Mononuclear cell (primary cell): Measurements from ENCODE around the gene ANKRD66. TPM values are rescaled to one million over a fixed set of nuclear protein-coding genes. Genes with fewer than 3 reads are reported as not detected.
"Not testable (repeated sequence)": the region's sequence is repeated elsewhere in the genome, so short reads cannot be mapped to it uniquely, and the experiment has no call there.

Experiments
- H3K27me3 ChIP-seq: 2 replicates; pipeline ENCODE4 v1.6.0; 2011; ENCODE audit warnings: low read length, control low read depth; ENCODE audit not compliant: insufficient read depth
- H3K4me1 ChIP-seq: 2 replicates; pipeline ENCODE4 v1.5.1; 2011; ENCODE audit warnings: mild to moderate bottlenecking, low read length, control low read depth; ENCODE audit not compliant: insufficient read depth
- H3K4me3 ChIP-seq: 2 replicates; pipeline ENCODE4 v1.5.1; 2011; ENCODE audit warnings: mild to moderate bottlenecking, low read length, moderate library complexity
- H3K9me3 ChIP-seq: 2 replicates; pipeline ENCODE4 v1.5.1; 2011; ENCODE audit warnings: low read depth, mild to moderate bottlenecking, control low read depth, low read length
- total RNA-seq: library from RNA; depleted of rRNA; stranded (reverse); fragments of >200 nt; gene quantifications from one replicate; pipeline ENCODE4 v1.2.3, GENCODE V29; 2012

Gene ANKRD66
- total RNA-seq, 1 donor, result not detected

GRCh38 chr6:46741910-46742309, 4.8 kb upstream of the ANKRD66 start:
- Histone ChIP-seq H3K27me3 (peaks cover 8% of the 10 kb centered on the region), H3K9me3 (no peaks in the 10 kb centered on the region), H3K4me1 (peaks cover 3% of the 10 kb centered on the region), H3K4me3 (no peak overlapping the region)

DNA sequence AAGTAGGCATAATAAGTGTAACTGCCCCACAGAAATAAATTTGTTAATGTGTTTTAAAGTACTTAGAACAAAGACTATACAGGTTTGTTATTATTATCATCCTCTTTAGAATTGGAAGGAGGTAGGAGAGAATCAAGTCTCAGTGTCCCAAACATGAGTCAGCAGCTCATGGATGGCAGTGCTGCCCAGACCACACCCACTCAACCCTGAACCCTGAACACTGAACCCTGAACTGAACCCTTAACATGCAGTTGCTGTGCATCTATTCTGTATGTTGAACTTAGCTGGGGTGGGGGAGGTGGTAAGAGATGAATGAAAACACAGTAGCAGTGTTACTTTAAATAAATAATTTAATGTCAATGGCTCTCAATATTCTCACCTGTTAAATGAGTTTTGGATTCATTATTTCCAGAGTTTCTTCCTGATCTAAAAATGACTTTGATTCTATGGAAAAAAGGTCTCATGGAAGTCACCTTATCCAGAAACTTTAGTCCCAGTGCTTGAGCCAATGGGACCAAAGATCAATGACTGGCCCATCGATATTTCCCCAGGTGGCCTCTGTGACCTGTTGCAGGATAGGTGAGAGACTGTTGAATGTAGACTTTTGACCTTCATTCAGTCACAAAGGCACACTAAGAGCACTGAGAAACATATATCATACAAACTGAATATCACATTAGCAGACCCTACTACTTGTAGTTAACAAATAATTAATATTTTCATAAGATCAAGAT, 3.1 kb upstream of the ANKRD66 start:
- H3K4me1 ChIP-seq, result peaks cover 3% of the 10 kb centered on the region
- no peak overlapping the region for H3K4me3 ChIP-seq
- H3K27me3 ChIP-seq, result no peaks in the 10 kb centered on the region
- no peaks in the 10 kb centered on the region for H3K9me3 ChIP-seq

DNA sequence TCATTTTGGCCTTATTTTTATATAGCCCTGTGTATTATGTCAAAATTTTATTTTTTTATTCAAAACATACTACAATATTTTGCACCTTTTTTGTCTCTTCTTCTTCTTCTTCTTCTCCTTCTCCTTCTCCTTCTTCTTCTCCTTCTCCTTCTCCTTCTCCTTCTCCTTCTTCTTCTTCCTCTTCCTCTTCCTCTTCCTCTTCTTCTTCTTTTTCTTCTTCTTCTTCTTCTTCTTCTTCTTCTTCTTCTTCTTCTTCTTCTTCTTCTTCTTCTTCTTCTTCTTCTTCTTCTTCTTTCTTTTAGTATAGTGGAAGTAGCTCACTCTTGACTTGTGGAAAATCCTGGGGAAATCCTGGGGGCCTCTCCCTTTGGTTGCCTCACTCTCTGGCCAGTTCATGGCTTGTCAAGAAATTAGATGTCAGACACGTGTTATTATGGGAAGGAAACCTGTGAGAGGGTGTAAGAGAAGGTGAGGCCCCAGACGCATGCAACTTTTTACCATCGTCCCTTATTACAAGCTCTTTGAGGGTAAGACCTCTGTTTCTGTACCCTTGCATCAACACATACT, 2.5 kb upstream of the ANKRD66 start:
- H3K4me3 ChIP-seq, H3K9me3 ChIP-seq, H3K27me3 ChIP-seq, H3K4me1 ChIP-seq: not testable (repeated sequence)

DNA sequence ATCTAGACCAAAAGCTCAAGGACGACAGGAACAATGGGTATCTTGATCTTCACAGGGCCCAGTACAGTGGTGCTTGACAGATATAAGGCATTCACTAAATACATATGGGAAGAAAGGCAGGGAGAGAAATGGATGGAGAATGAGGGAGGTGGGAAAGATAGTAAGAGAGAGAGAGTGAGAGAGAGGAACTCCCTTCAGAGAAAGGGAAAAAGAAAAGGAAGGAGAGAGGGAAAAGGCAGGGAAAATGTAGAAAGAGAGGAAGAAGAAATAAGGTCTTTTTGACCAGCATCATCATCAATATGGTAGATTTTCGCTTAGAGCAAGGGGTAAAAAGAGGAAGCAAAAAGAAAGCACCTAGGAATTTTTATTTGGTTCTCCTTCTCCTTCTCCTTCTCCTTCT, 760 bp upstream of the ANKRD66 start:
- Histone ChIP-seq H3K4me1 (peaks cover 3% of the 10 kb centered on the region), H3K9me3 (no peaks in the 10 kb centered on the region), H3K27me3 (no peaks in the 10 kb centered on the region), H3K4me3 (no peak overlapping the region)

DNA sequence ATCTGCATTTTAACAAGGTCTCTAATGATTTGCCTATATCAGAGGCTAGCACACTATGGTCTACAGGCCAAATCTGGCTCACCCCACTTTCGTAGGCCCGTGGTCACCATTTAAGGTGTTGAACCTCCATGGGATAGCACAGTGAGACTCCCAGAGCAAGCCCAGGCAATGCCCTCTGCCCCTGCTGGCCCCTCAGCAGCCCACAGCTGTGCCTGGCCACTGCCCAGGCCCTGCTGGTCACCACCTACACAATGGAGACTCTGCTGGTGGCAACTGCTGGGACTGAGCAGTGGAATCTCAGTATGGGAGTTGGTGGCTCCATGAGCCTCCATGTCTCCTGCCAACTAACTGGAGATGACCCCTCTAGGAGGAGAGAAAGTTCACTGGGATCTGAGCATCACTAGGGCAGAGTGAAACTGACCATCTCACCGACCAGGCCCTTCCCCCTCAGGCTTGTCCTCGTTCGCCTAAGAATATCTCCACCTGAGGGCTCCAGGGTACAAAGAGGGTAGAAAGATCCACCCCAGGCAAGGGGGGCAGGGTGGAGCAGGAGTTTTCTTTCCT, 2.3 kb downstream of the ANKRD66 start:
- H3K4me3 ChIP-seq, result no peak overlapping the region

GRCh38 chr6:46749731-46750130, 3.0 kb downstream of the ANKRD66 start:
- no peak overlapping the region for H3K4me3 ChIP-seq

More for the DNA sequence above, 2.3 kb downstream of the ANKRD66 start:
- H3K27me3 ChIP-seq, result no peaks in the 10 kb centered on the region
- no peaks in the 10 kb centered on the region for H3K9me3 ChIP-seq
- H3K4me1 ChIP-seq, result peaks cover 3% of the 10 kb centered on the region

GRCh38 chr6:46751658-46752057, 4.9 kb downstream of the ANKRD66 start:
- no peak overlapping the region for H3K4me3 ChIP-seq
- H3K27me3 ChIP-seq, result no peaks in the 10 kb centered on the region
- no peaks in the 10 kb centered on the region for H3K9me3 ChIP-seq

More at GRCh38 chr6:46749731-46750130, 3.0 kb downstream of the ANKRD66 start:
- Histone ChIP-seq H3K9me3 (no peaks in the 10 kb centered on the region), H3K27me3 (no peaks in the 10 kb centered on the region), H3K4me1 (peaks cover 3% of the 10 kb centered on the region)

DNA sequence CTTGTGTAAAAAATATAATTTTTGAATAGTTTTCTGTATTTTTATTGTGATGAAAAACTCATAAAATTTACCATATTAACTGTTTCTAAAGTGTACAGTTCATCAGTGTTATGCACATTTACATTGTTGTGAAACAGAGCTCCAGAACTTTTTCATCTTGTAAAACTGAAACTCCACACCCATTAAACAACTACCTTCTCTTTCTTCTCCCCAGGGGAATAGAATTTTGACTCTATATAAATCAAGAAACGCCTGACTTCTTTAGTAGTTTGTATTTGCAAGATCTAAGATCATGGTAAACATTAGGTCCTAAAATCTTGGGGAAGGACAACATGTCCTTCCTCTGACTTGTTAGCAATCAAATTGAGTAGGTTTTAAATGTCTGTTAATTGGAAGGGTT, 9.1 kb downstream of the ANKRD66 start:
- no peaks in the 10 kb centered on the region for H3K9me3 ChIP-seq
- no peaks in the 10 kb centered on the region for H3K4me1 ChIP-seq
- H3K4me3 ChIP-seq, result no peak overlapping the region
- H3K27me3 ChIP-seq, result no peaks in the 10 kb centered on the region

More at GRCh38 chr6:46751658-46752057, 4.9 kb downstream of the ANKRD66 start:
- peaks cover 2% of the 10 kb centered on the region for H3K4me1 ChIP-seq

DNA sequence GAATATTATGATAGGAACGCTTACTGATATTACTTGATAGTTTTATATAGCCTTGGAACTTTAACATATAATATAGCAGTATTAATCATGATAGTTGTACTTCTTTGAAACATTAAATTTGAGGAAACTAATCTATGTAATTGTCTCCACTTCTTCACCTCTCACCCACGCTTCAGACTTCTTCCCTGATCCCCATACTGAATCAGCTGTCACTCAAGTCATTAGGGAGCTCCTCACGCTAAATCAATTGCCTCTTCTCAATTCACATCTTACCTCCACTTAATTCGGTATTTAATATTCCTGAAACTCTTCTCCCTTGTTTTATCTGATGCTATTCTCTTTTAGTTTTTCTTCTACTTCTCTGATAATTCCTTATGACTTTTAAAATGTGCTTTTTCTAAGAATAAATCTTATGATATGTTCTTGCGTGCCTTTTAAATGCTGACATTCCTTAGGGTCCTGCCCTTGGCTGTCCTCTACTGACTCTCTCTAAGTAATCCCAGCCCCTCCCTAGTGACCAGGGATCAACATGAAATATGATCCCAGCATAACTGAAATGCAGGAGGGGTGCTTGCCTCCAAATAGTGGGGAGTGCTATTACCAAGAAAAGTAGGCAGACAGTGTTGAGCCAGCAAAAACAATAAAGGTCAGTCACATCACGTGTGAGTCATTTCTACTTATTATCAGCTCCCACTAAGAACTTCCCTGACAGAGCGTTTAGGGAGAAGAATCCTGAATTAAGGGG, 9.9 kb downstream of the ANKRD66 start:
- no peaks in the 10 kb centered on the region for H3K27me3 ChIP-seq
- no peaks in the 10 kb centered on the region for H3K4me1 ChIP-seq
- H3K9me3 ChIP-seq, result no peaks in the 10 kb centered on the region
- no peak overlapping the region for H3K4me3 ChIP-seq

GRCh38 chr6:46757214-46757596, 10.5 kb downstream of the ANKRD66 start:
- H3K9me3 ChIP-seq, result no peaks in the 10 kb centered on the region
- H3K27me3 ChIP-seq, result no peaks in the 10 kb centered on the region
- H3K4me1 ChIP-seq, result no peaks in the 10 kb centered on the region
- H3K4me3 ChIP-seq, result no peak overlapping the region

DNA sequence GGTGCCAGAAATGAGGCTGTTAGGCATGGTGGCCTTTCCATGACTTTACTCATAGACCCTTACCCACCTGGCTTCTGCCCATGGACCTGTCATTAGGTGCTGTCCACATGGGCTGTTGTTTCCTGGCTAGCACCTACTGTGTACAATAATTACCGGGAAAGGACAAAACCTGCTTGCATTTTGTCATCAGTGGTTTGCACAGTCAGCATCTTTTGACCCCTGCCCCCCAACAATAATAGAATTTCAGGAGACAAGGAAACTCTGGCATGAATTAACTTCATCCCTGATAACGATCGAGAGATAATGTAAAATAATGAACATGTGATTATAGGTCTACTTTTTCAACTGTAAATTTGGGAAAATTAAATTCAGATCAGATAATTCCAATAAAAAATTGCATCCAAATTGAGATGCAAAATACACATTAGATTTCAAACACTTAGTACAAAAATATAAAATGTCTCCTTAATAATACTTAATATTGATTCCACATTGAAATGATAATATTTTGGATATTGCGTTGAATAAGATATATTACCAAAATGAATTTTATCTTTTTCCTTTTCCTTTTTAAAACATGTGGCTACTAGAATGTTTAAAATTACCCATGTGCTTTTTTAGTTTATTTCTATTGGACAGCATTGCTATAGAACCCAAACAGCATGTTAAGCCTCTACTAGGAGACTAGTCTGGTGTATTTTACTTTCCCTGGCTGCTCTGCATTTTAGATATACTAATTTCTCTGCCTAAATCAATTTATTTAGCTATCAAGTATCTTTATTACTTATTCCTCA, 12.4 kb downstream of the ANKRD66 start:
- Histone ChIP-seq H3K4me1 (no peaks in the 10 kb centered on the region), H3K4me3 (no peak overlapping the region), H3K9me3 (no peaks in the 10 kb centered on the region), H3K27me3 (no peaks in the 10 kb centered on the region)

DNA sequence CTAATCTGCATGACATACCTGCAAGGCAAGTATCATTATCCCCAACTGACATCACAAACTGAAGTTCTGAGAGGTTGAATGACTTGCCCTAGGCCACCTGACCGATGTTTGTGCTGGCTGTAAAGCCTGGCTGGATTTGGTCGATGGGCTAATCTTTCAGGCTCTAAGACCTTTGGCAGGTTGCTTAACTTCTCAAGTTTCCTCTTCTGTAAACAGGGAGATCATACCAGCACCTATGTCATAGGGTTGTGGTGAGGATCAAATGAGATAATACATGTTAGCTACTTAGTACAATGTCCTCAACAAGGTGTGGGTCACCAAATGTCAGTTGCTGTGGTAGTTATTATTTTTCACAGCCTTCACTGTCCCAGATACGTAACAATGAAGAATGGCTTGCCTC, 14.2 kb downstream of the ANKRD66 start:
- Histone ChIP-seq H3K4me3 (no peak overlapping the region), H3K9me3 (no peaks in the 10 kb centered on the region), H3K27me3 (no peaks in the 10 kb centered on the region), H3K4me1 (no peaks in the 10 kb centered on the region)

DNA sequence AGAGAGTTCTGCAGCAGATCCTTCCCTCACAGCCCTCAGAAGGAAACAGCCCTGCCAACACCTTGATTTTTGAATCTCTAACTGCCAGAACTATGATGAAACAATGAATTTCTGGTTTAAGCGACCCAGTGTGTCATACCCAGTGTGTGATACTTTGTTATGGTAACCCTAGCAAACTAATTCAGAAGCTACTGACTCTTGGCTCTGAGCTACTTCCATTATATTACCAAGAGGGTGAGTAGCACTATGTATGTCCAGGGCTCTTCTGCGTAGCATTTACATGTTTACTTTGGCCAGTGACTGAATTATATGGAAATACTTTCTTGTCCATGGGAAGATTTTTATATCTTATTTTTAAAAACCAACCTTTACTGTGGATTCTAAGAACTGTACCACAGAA, 16.7 kb downstream of the ANKRD66 start:
- peaks cover 7% of the 10 kb centered on the region for H3K9me3 ChIP-seq

GRCh38 chr6:46764280-46764679, 17.5 kb downstream of the ANKRD66 start:
- H3K9me3 ChIP-seq, H3K4me3 ChIP-seq, H3K4me1 ChIP-seq: not testable (repeated sequence)

More for the DNA sequence above, 16.7 kb downstream of the ANKRD66 start:
- Histone ChIP-seq H3K4me1 (no peaks in the 10 kb centered on the region), H3K27me3 (no peaks in the 10 kb centered on the region), H3K4me3 (no peak overlapping the region)

GRCh38 chr6:46764961-46765360, 18.2 kb downstream of the ANKRD66 start:
- H3K4me3 ChIP-seq, result no peak overlapping the region
- H3K27me3 ChIP-seq, result no peaks in the 10 kb centered on the region
- H3K9me3 ChIP-seq, result peaks cover 7% of the 10 kb centered on the region
- H3K4me1 ChIP-seq, result no peaks in the 10 kb centered on the region

More at GRCh38 chr6:46764280-46764679, 17.5 kb downstream of the ANKRD66 start:
- not testable (repeated sequence) for H3K27me3 ChIP-seq
